Body of pancreas (tissue), 4 donors: ENCODE measurements around the gene NRL. TPM values are rescaled to one million over a fixed set of nuclear protein-coding genes. Genes with fewer than 3 reads are reported as not detected.

ENCODE experiments used
- ATAC-seq: fragments of 150-250 bp; one replicate; pipeline ENCODE4 v1.9.1; 2016
- DNase-seq, 4 donors: peaks; one replicate each; pipeline ENCODE4 v3.0.0-alpha.2; 2019
- H3K27ac ChIP-seq, 4 donors: fragments of 200-600 bp; sonication (generic); 1 replicate in 3 of 4; 2 replicates in 1 of 4; pipeline versions ENCODE4 v1.5.1 to v1.6.1; 2016 to 2019; ENCODE audit warnings: mild to moderate bottlenecking in 1 of 4, mixed read lengths in 1 of 4, moderate library complexity in 1 of 4
- H3K27me3 ChIP-seq, 2 donors: fragments of 200-600 bp; sonication (generic); one replicate each; pipeline ENCODE4 v1.6.0; 2016; ENCODE audit warnings: mild to moderate bottlenecking in 1 of 2
- H3K36me3 ChIP-seq, 2 donors: fragments of 200-600 bp; sonication (generic); replicated peaks in 1 of 2; 2 replicates each; pipeline ENCODE4 v1.5.1; 2016; ENCODE audit warnings: low read depth in 2 of 2; ENCODE audit not compliant: insufficient read depth in 1 of 2
- H3K4me1 ChIP-seq: fragments of 200-600 bp; sonication (generic); one replicate; pipeline ENCODE4 v1.6.0; 2016
- H3K4me3 ChIP-seq, 2 donors: fragments of 200-600 bp; sonication (generic); 1 replicate in 1 of 2; 2 replicates in 1 of 2; pipeline ENCODE4 v1.5.1; 2016 to 2019
- H3K9me3 ChIP-seq, 3 donors: fragments of 200-600 bp; sonication (generic); 1 replicate in 2 of 3; 2 replicates in 1 of 3; pipeline ENCODE4 v1.5.1; 2016
- CTCF ChIP-seq, 7 experiments: fragments of 450-650 bp in 4 of 7; fragments of 200-600 bp in 3 of 7; sonication (generic) in 3 of 7; IDR thresholded peaks; one replicate each; pipeline ENCODE4 v1.5.1; 2016 to 2019; ENCODE audit warnings: antibody characterized with exemption in 7 of 7
- POLR2A ChIP-seq, 3 donors: fragments of 450-650 bp; IDR thresholded peaks; one replicate each; pipeline ENCODE4 v1.6.1; 2016; ENCODE audit warnings: antibody characterized with exemption in 3 of 3, mild to moderate bottlenecking in 2 of 3
- WGBS, 2 donors: methylation state at CpG; one replicate each; pipeline ENCODE4 v1.1.5; 2017; 5-methylcytosine and 5-hydroxymethylcytosine counted together
- intact Hi-C: fragments of 100-400 bp; cut with DNase I; formaldehyde crosslinking; loops from one replicate; pipeline ENCODE4 v1.15.1; 2023
- total RNA-seq, 2 donors: library from RNA; depleted of rRNA; stranded (reverse); fragments of >200 nt; gene quantifications; one replicate each; pipeline ENCODE4 v1.1.0, GENCODE V29; 2016

The NRL gene
- total RNA-seq, 2 donors from 2014 or later = 2.1 to 2.6 TPM

- no peaks in the 10 kb centered on the region for H3K27me3 ChIP-seq
- ATAC-seq (no peak), DNase-seq (no peak)
- WGBS, 2 donors = 85 to 92% methylated on average over 4 of the region's 4 CpGs
- H3K36me3 ChIP-seq = peaks cover 10 to 42% of the 10 kb centered on the region in 2 donors
- H3K27ac ChIP-seq = peak overlapping the region; percentile 79 to 89 (median 84)
- H3K4me1 ChIP-seq = peaks cover 35% of the 10 kb centered on the region
- TF ChIP-seq POLR2A (IDR thresholded peaks at IDR 0.05) (no peak), CTCF (IDR thresholded peaks at IDR 0.05) (no peak)
- no peak overlapping the region for H3K4me3 ChIP-seq
- intact Hi-C loops = loop anchor here (10.0 kb wide), 1 partner anchor 106 kb away; the partner anchor contains the start of gene CARMIL3
- H3K9me3 ChIP-seq = no peaks in the 10 kb centered on the region
These were observed 45.7 kb upstream of the NRL start for GRCh38 chr14:24160499-24160849.

- intact Hi-C loops = loop anchor here (10.0 kb wide), 1 partner anchor 105 kb away; the partner anchor contains the start of gene CARMIL3
These were observed 45.2 kb upstream of the NRL start for GRCh38 chr14:24159777-24160498.

GRCh38 chr14:24157331-24157730 lies 42.6 kb upstream of the NRL start:
- Histone ChIP-seq H3K4me3 (no peak overlapping the region), H3K4me1 (peaks cover 23% of the 10 kb centered on the region), H3K36me3 (peaks cover 6 to 25% of the 10 kb centered on the region in 2 donors), H3K27ac (no peak overlapping the region), H3K9me3 (no peaks in the 10 kb centered on the region), H3K27me3 (no peaks in the 10 kb centered on the region)
- ATAC-seq = no peak
- intact Hi-C loops = no loop called here
- 91 to 94% methylated on average over 12 of the region's 12 CpGs for WGBS, 2 donors
- DNase-seq = no peak
- TF ChIP-seq CTCF (IDR thresholded peaks at IDR 0.05) (no peak), POLR2A (IDR thresholded peaks at IDR 0.05) (no peak)

More at GRCh38 chr14:24159777-24160498, 45.2 kb upstream of the NRL start:
- 71 to 73% methylated on average over 11 of the region's 11 CpGs for WGBS, 2 donors
- Histone ChIP-seq H3K9me3 (no peaks in the 10 kb centered on the region), H3K4me3 (no peak overlapping the region), H3K27ac (peak overlapping the region in 3 of 4 donors; percentile 79 to 89 (median 88)), H3K27me3 (no peaks in the 10 kb centered on the region), H3K36me3 (peaks cover 10 to 42% of the 10 kb centered on the region in 2 donors), H3K4me1 (peaks cover 35% of the 10 kb centered on the region)
- TF ChIP-seq POLR2A (IDR thresholded peaks at IDR 0.05) (no peak), CTCF (IDR thresholded peaks at IDR 0.05) (no peak)
- ATAC-seq = no peak
- DNase-seq = no peak

- peaks cover 6 to 26% of the 10 kb centered on the region in 2 donors for H3K36me3 ChIP-seq
- DNase-seq = no peak
- 89 to 95% methylated on average over 1 of the region's 1 CpG for WGBS, 2 donors
These were observed 42.1 kb upstream of the NRL start for GRCh38 chr14:24156840-24157239.

More at GRCh38 chr14:24156840-24157239, 42.1 kb upstream of the NRL start:
- no peak for TF ChIP-seq CTCF (IDR thresholded peaks at IDR 0.05)
- no peak for TF ChIP-seq POLR2A (IDR thresholded peaks at IDR 0.05)
- H3K27me3 ChIP-seq = no peaks in the 10 kb centered on the region
- H3K4me3 ChIP-seq = no peak overlapping the region
- H3K27ac ChIP-seq = no peak overlapping the region
- no peaks in the 10 kb centered on the region for H3K9me3 ChIP-seq
- intact Hi-C loops = no loop called here
- peaks cover 18% of the 10 kb centered on the region for H3K4me1 ChIP-seq
- ATAC-seq = no peak
